ENCODE measurements around the gene BANP. TPM values are rescaled to one million over a fixed set of nuclear protein-coding genes. Genes with fewer than 3 reads are reported as not detected.
"Not testable (repeated sequence)": the region's sequence is repeated elsewhere in the genome, so short reads cannot be mapped to it uniquely, and the experiment has no call there.

Gene BANP
- total and polyA plus RNA-seq, 2 donors (not counting 3 experiments of a cell fraction or from before 2014, with no cell fraction given), result 22.4 to 33.8 TPM

DNA sequence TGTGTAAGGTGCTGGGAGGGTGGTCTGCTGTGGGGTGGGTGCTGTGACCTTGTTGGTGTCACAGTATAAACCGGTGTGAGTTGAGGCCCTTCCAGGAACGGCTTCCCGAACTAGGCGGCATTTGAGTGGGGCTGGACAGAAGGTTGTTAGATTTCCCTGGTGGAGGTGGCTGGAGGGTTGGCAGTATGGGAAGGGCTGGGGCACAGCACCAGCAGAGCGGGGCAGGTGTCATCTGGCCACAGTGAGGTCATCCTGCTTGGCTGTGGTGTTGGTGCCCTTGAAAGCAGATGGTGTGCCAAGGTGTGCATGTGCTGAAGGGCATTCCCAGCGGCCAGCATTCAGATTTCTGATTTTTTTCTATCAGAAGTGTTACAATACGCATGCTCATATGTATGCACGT is 28.1 kb downstream of the BANP start:
- dilution Hi-C loops (cut with MboI; ENCODE audit: extremely low pct_ligation_motif_present, low sequenced_read_pairs), result no loop called here
- Histone ChIP-seq H3K4me1 (ENCODE audit: control insufficient read depth, extremely low read depth, insufficient read depth, low read length) (no peaks in the 10 kb centered on the region), H3K27me3 (ENCODE audit: control insufficient read depth in 2 of 2, insufficient read depth in 2 of 2, low read length in 2 of 2) (no peaks in the 10 kb centered on the region), H3K79me2 (ENCODE audit: control insufficient read depth, insufficient read depth, low read length) (peaks cover 4% of the 10 kb centered on the region), H4K20me1 (replicated peaks; ENCODE audit: control insufficient read depth, extremely low read depth, insufficient read depth, low read length) (no peaks in the 10 kb centered on the region), H3K36me3 (ENCODE audit: control insufficient read depth in 2 of 2, extremely low read depth in 1 of 2, insufficient read depth in 2 of 2, low read length in 2 of 2) (no peaks in the 10 kb centered on the region), H3K9ac (replicated peaks; ENCODE audit: extremely low read depth, insufficient read depth, low read length) (no peak overlapping the region), H3K9me3 (replicated peaks; ENCODE audit: control insufficient read depth, insufficient read depth, low read length) (no peaks in the 10 kb centered on the region), H3K4me2 (ENCODE audit: insufficient read depth, low read length) (no peak overlapping the region), H3K27ac (ENCODE audit: insufficient read depth, low read depth, low read length) (no peak overlapping the region), H2AFZ (ENCODE audit: low read depth, low read length) (no peak overlapping the region), H3K4me3 (replicated peaks in 1 of 3; ENCODE audit: insufficient read depth in 1 of 3, low read depth in 1 of 3, low read length in 3 of 3) (no peak overlapping the region), H3K9me1 (replicated peaks; ENCODE audit: control insufficient read depth, extremely low read depth, insufficient read depth, low read length) (no peaks in the 10 kb centered on the region)
- DNase-seq (ENCODE audit: low read depth, low spot score) (no peak), FAIRE-seq (no peak)
- intact Hi-C loops (cut with micrococcal nuclease), result no loop called here
- no peak for TF ChIP-seq POLR2AphosphoS5 (IDR thresholded peaks at IDR 0.05; ENCODE audit: insufficient read depth, low read depth, low read length)
- no peak for TF ChIP-seq MYC (IDR thresholded peaks at IDR 0.05; ENCODE audit: low read depth, low read length)
- no peak for TF ChIP-seq EZH2 (IDR thresholded peaks at IDR 0.05; ENCODE audit: borderline replicate concordance, low read depth, low read length, severe bottlenecking)
- TF ChIP-seq, protein P1, sequence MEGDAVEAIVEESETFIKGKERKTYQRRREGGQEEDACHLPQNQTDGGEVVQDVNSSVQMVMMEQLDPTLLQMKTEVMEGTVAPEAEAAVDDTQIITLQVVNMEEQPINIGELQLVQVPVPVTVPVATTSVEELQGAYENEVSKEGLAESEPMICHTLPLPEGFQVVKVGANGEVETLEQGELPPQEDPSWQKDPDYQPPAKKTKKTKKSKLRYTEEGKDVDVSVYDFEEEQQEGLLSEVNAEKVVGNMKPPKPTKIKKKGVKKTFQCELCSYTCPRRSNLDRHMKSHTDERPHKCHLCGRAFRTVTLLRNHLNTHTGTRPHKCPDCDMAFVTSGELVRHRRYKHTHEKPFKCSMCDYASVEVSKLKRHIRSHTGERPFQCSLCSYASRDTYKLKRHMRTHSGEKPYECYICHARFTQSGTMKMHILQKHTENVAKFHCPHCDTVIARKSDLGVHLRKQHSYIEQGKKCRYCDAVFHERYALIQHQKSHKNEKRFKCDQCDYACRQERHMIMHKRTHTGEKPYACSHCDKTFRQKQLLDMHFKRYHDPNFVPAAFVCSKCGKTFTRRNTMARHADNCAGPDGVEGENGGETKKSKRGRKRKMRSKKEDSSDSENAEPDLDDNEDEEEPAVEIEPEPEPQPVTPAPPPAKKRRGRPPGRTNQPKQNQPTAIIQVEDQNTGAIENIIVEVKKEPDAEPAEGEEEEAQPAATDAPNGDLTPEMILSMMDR (IDR thresholded peaks at IDR 0.05; ENCODE audit: extremely low read depth in 1 of 2, insufficient read depth in 1 of 2, low read depth in 1 of 2, low read length in 2 of 2), result no peak
- TF ChIP-seq, protein P2, sequence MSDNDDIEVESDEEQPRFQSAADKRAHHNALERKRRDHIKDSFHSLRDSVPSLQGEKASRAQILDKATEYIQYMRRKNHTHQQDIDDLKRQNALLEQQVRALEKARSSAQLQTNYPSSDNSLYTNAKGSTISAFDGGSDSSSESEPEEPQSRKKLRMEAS (IDR thresholded peaks at IDR 0.05; ENCODE audit: insufficient read depth, insufficient read length), result no peak
- TF ChIP-seq GATA2 (IDR thresholded peaks at IDR 0.05; ENCODE audit: insufficient read depth, insufficient read length, low read depth, low read length), result no peak
- TF ChIP-seq FOS (IDR thresholded peaks at IDR 0.05; ENCODE audit: borderline replicate concordance, insufficient read depth, low read length), result no peak
- TF ChIP-seq POLR2A (IDR thresholded peaks at IDR 0.05; ENCODE audit: low read depth, low read length), result no peak
- TF ChIP-seq JUN (IDR thresholded peaks at IDR 0.05; ENCODE audit: borderline replicate concordance, insufficient read depth, insufficient read length, low read depth), result no peak
- ChIA-PET POLR2A (no interaction called here), CTCF (no interaction called here)
- no TSS peak for BruUV-seq (replicated peaks)

DNA sequence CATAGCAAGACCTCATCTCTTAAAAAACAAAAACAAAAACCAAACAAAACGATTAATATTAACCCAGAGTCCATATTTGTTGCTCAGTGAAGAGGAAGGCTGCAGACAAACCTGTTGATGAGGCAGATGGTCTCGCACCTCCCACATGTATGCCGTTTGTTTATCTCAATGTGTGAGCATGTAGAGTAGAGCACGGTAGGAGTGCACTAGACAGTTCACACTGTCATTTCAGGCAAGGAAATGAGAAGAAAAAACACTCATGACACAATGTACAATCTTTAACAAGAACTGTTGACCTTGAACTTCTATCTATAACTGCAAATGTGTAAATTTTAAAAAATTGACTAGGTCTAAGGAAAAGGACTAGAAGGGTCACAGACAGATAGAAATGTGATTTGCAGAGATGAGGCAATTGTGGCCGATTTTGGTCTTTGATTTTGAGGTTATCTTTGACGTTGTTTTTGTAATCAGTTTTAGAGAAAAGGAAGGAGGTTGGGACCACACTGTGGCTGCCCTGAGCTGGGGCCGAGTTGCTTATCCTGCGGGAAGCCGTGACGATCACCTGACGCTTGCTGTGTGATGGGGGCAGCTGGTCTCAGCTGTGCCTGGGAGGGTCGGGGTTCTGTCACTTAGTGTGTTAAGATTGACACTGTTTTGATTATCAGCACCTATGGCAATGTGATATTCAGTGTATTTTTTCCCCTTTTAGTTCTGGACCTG is 28.8 kb downstream of the BANP start:
- POLR2A ChIA-PET, FAIRE-seq: not testable (repeated sequence)

More for the DNA sequence above, 28.8 kb downstream of the BANP start:
- intact Hi-C loops (cut with micrococcal nuclease); H3K79me2 ChIP-seq (ENCODE audit: control insufficient read depth, insufficient read depth, low read length); H2AFZ ChIP-seq (ENCODE audit: low read depth, low read length); DNase-seq (ENCODE audit: low read depth, low spot score); dilution Hi-C loops (cut with MboI; ENCODE audit: extremely low pct_ligation_motif_present, low sequenced_read_pairs); H3K4me3 ChIP-seq (replicated peaks in 1 of 3; ENCODE audit: insufficient read depth in 1 of 3, low read depth in 1 of 3, low read length in 3 of 3); H3K4me2 ChIP-seq (ENCODE audit: insufficient read depth, low read length); H3K36me3 ChIP-seq (ENCODE audit: control insufficient read depth in 2 of 2, extremely low read depth in 1 of 2, insufficient read depth in 2 of 2, low read length in 2 of 2); H3K27me3 ChIP-seq (ENCODE audit: control insufficient read depth in 2 of 2, insufficient read depth in 2 of 2, low read length in 2 of 2); H3K9me3 ChIP-seq (replicated peaks; ENCODE audit: control insufficient read depth, insufficient read depth, low read length); H3K9ac ChIP-seq (replicated peaks; ENCODE audit: extremely low read depth, insufficient read depth, low read length); CTCF ChIA-PET; H3K4me1 ChIP-seq (ENCODE audit: control insufficient read depth, extremely low read depth, insufficient read depth, low read length); H3K9me1 ChIP-seq (replicated peaks; ENCODE audit: control insufficient read depth, extremely low read depth, insufficient read depth, low read length); H4K20me1 ChIP-seq (replicated peaks; ENCODE audit: control insufficient read depth, extremely low read depth, insufficient read depth, low read length); BruUV-seq (replicated peaks); H3K27ac ChIP-seq (ENCODE audit: insufficient read depth, low read depth, low read length): not testable (repeated sequence)

Data from endothelial cell of umbilical vein (primary cell).